Activated CD8-positive, alpha-beta memory T cell treated with anti-CD3 and anti-CD28 coated beads, Interleukin-2, amount 50 U/mL, for 24 hours (primary cell): Measurements from ENCODE around the gene TRAF3IP1.

Source experiments
- DNase-seq: peaks from one replicate; pipeline ENCODE4 v3.0.0-alpha.2; 2020; ENCODE audit errors: extremely low read depth

TRAF3IP1 gene

GRCh38 chr2:238448031-238448955 is 128.0 kb downstream of the TRAF3IP1 start:
- no peak for DNase-seq

- no peak for DNase-seq
These were observed 128.9 kb downstream of the TRAF3IP1 start for GRCh38 chr2:238449241-238449640.

GRCh38 chr2:238449909-238450417 is 129.6 kb downstream of the TRAF3IP1 start:
- DNase-seq: no peak

- no peak for DNase-seq
These were observed 130.1 kb downstream of the TRAF3IP1 start for GRCh38 chr2:238450440-238450861.
